WTC11 (cell line): Measurements from ENCODE around the gene TIMM10. TPM values are rescaled to one million over a fixed set of nuclear protein-coding genes. Genes with fewer than 3 reads are reported as not detected.

ENCODE experiments used
- ELF4 ChIP-seq: sonication (generic); formaldehyde crosslinking; IDR thresholded peaks from 2 replicates; pipeline ENCODE4 v1.8.1; 2022; ENCODE audit warnings: low read depth, mild to moderate bottlenecking, moderate library complexity, missing genetic modification reagents
- ESRRA ChIP-seq: sonication (generic); formaldehyde crosslinking; IDR thresholded peaks from 2 replicates; pipeline ENCODE4 v1.8.1; 2022; ENCODE audit warnings: mild to moderate bottlenecking, missing genetic modification reagents, borderline replicate concordance
- FOXK1 ChIP-seq: sonication (generic); formaldehyde crosslinking; IDR thresholded peaks from 2 replicates; pipeline ENCODE4 v1.8.0; 2022; ENCODE audit warnings: mild to moderate bottlenecking, moderate library complexity, missing genetic modification reagents
- FOXP1 ChIP-seq: sonication (generic); formaldehyde crosslinking; IDR thresholded peaks from 2 replicates; pipeline ENCODE4 v1.8.0; 2022; ENCODE audit warnings: missing genetic modification reagents, mild to moderate bottlenecking, moderate library complexity, borderline replicate concordance
- GTF2I ChIP-seq: fragments of 250-450 bp; sonication (Bioruptor Pico); conservative IDR thresholded peaks from 2 replicates; pipeline ENCODE4 v1.4.0; 2021; ENCODE audit warnings: mild to moderate bottlenecking
- JUN ChIP-seq: sonication (generic); formaldehyde crosslinking; IDR thresholded peaks from 2 replicates; pipeline ENCODE4 v1.8.0; 2023; ENCODE audit warnings: mild to moderate bottlenecking, missing genetic modification reagents
- KAT7 ChIP-seq: sonication (generic); formaldehyde crosslinking; IDR thresholded peaks from 2 replicates; pipeline ENCODE4 v1.8.1; 2023; ENCODE audit warnings: missing genetic modification reagents, mild to moderate bottlenecking, borderline replicate concordance
- NFATC4 ChIP-seq: fragments of 250-450 bp; sonication (Bioruptor Pico); IDR thresholded peaks from 2 replicates; pipeline ENCODE4 v1.9.0; 2021; ENCODE audit warnings: mild to moderate bottlenecking
- NFE2L1 ChIP-seq: sonication (generic); formaldehyde crosslinking; IDR thresholded peaks from 2 replicates; pipeline ENCODE4 v1.8.1; 2023; ENCODE audit warnings: missing genetic modification reagents
- NR1H2 ChIP-seq: sonication (generic); formaldehyde crosslinking; IDR thresholded peaks from 2 replicates; pipeline ENCODE4 v1.9.0; 2021; ENCODE audit warnings: mild to moderate bottlenecking, moderate library complexity, missing genetic modification reagents
- OVOL2 ChIP-seq: fragments of 250-450 bp; sonication (Bioruptor Pico); IDR thresholded peaks from 2 replicates; pipeline ENCODE4 v1.9.0; 2021; ENCODE audit warnings: mild to moderate bottlenecking, borderline replicate concordance
- SMAD3 ChIP-seq: sonication (generic); formaldehyde crosslinking; IDR thresholded peaks from 2 replicates; pipeline ENCODE4 v1.8.0; 2022; ENCODE audit warnings: missing genetic modification reagents, mild to moderate bottlenecking, borderline replicate concordance
- SP1 ChIP-seq: sonication (generic); formaldehyde crosslinking; conservative IDR thresholded peaks from 2 replicates; pipeline ENCODE4 v1.8.1; 2022; ENCODE audit warnings: missing genetic modification reagents
- TP53 ChIP-seq: sonication (generic); formaldehyde crosslinking; IDR thresholded peaks from 2 replicates; pipeline ENCODE4 v1.8.1; 2023; ENCODE audit warnings: mild to moderate bottlenecking, missing genetic modification reagents
- ZNF138 ChIP-seq: sonication (generic); formaldehyde crosslinking; conservative IDR thresholded peaks from 2 replicates; pipeline ENCODE4 v1.8.1; 2022; ENCODE audit warnings: mild to moderate bottlenecking, moderate library complexity, missing genetic modification reagents
- ZNF416 ChIP-seq: fragments of 250-450 bp; sonication (Bioruptor Pico); IDR thresholded peaks from 2 replicates; pipeline ENCODE4 v1.9.0; 2021; ENCODE audit warnings: mild to moderate bottlenecking, inconsistent platforms
- ZNF671 ChIP-seq: fragments of 250-450 bp; sonication (Bioruptor Pico); IDR thresholded peaks from 2 replicates; pipeline ENCODE4 v1.8.0; 2021; ENCODE audit warnings: mild to moderate bottlenecking
- total RNA-seq: library from RNA; stranded (reverse); gene quantifications from 3 replicates; pipeline ENCODE4 v1.2.3, GENCODE V29; 2021
- TF ChIP-seq, protein P1 (sequence below): sonication (generic); formaldehyde crosslinking; IDR thresholded peaks from 2 replicates; pipeline ENCODE4 v1.8.0; 2022; ENCODE audit warnings: missing genetic modification reagents
- TF ChIP-seq, protein P2 (sequence below): fragments of 250-450 bp; sonication (Bioruptor Pico); IDR thresholded peaks from 2 replicates; pipeline ENCODE4 v2.1.2; 2022; ENCODE audit warnings: mild to moderate bottlenecking, moderate library complexity
- TF ChIP-seq, protein P3 (sequence below): sonication (generic); formaldehyde crosslinking; IDR thresholded peaks from 2 replicates; pipeline ENCODE4 v1.8.0; 2022; ENCODE audit warnings: mild to moderate bottlenecking, missing genetic modification reagents
- TF ChIP-seq, protein P4 (sequence below): sonication (generic); formaldehyde crosslinking; IDR thresholded peaks from 2 replicates; pipeline ENCODE4 v1.8.0; 2022; ENCODE audit warnings: mild to moderate bottlenecking, missing genetic modification reagents
- TF ChIP-seq, protein P5 (sequence below): sonication (generic); formaldehyde crosslinking; IDR thresholded peaks from 2 replicates; pipeline ENCODE4 v1.8.1; 2023; ENCODE audit warnings: mild to moderate bottlenecking, missing genetic modification reagents, moderate library complexity
- TF ChIP-seq, protein P6 (sequence below): sonication (generic); formaldehyde crosslinking; conservative IDR thresholded peaks from 2 replicates; pipeline ENCODE4 v1.8.1; 2022; ENCODE audit warnings: mild to moderate bottlenecking, missing genetic modification reagents
- TF ChIP-seq, protein P7 (sequence below): fragments of 250-450 bp; sonication (Bioruptor Pico); IDR thresholded peaks from 2 replicates; pipeline ENCODE4 v1.9.0; 2021; ENCODE audit warnings: moderate library complexity, mild to moderate bottlenecking, inconsistent platforms, borderline replicate concordance
- TF ChIP-seq, protein P8 (sequence below): sonication (generic); formaldehyde crosslinking; IDR thresholded peaks from 2 replicates; pipeline ENCODE4 v1.8.0; 2022; ENCODE audit warnings: mild to moderate bottlenecking, missing genetic modification reagents
- TF ChIP-seq, protein P9 (sequence below): sonication (generic); formaldehyde crosslinking; IDR thresholded peaks from 2 replicates; pipeline ENCODE4 v1.8.1; 2022; ENCODE audit warnings: mild to moderate bottlenecking, missing genetic modification reagents, moderate library complexity, borderline replicate concordance

Gene TIMM10
- total RNA-seq, 1 experiment from 2014 or later = 92.8 TPM

DNA sequence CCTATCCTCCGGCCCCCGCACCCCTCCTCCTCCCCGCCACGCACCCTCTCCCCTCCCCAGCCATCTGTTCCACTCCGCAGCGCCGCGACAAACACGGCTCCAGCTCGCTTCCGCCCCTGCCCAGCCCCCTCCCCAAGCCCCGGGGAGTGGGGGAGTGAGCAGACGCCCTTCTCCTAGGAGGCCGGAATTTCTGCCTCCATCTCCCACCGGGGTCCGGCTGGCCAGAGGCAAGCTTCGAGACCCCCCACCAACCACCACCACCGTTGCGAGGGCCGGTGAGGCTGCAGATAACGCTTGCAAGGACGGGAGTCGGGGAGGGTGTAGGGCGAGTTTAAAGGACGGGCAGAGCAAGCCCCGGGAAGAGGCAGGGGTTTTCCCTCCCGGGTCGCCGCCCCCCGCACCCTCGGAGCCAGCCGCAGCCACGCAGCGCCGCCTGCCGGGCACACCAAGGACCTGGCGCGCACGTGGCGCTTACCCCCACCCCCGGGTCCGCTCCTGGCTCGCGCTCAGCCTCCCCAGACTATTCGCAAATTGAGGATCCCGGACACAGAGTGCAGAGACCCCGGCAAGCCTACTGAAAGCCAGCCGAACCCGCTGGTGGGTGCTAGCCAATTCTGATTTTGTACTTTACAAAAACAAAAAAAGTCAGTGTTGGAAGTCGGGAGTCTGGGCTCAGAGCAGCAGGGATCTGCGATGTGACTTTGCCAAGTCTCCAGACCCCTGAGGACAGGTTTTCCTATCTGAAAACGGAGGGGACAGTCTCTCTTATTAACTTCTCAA, 47.6 kb downstream of the TIMM10 start (continued):
- TF ChIP-seq, protein P1, sequence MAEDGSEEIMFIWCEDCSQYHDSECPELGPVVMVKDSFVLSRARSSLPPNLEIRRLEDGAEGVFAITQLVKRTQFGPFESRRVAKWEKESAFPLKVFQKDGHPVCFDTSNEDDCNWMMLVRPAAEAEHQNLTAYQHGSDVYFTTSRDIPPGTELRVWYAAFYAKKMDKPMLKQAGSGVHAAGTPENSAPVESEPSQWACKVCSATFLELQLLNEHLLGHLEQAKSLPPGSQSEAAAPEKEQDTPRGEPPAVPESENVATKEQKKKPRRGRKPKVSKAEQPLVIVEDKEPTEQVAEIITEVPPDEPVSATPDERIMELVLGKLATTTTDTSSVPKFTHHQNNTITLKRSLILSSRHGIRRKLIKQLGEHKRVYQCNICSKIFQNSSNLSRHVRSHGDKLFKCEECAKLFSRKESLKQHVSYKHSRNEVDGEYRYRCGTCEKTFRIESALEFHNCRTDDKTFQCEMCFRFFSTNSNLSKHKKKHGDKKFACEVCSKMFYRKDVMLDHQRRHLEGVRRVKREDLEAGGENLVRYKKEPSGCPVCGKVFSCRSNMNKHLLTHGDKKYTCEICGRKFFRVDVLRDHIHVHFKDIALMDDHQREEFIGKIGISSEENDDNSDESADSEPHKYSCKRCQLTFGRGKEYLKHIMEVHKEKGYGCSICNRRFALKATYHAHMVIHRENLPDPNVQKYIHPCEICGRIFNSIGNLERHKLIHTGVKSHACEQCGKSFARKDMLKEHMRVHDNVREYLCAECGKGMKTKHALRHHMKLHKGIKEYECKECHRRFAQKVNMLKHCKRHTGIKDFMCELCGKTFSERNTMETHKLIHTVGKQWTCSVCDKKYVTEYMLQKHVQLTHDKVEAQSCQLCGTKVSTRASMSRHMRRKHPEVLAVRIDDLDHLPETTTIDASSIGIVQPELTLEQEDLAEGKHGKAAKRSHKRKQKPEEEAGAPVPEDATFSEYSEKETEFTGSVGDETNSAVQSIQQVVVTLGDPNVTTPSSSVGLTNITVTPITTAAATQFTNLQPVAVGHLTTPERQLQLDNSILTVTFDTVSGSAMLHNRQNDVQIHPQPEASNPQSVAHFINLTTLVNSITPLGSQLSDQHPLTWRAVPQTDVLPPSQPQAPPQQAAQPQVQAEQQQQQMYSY (CRISPR knock-in tag) = no peak
- TF ChIP-seq ZNF416 (CRISPR knock-in tag) = no peak
- no peak for TF ChIP-seq ELF4 (CRISPR knock-in tag)
- TF ChIP-seq, protein P2, sequence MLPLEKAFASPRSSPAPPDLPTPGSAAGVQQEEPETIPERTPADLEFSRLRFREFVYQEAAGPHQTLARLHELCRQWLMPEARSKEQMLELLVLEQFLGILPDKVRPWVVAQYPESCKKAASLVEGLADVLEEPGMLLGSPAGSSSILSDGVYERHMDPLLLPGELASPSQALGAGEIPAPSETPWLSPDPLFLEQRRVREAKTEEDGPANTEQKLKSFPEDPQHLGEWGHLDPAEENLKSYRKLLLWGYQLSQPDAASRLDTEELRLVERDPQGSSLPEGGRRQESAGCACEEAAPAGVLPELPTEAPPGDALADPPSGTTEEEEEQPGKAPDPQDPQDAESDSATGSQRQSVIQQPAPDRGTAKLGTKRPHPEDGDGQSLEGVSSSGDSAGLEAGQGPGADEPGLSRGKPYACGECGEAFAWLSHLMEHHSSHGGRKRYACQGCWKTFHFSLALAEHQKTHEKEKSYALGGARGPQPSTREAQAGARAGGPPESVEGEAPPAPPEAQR (CRISPR knock-in tag) = no peak
- TF ChIP-seq, protein P3, sequence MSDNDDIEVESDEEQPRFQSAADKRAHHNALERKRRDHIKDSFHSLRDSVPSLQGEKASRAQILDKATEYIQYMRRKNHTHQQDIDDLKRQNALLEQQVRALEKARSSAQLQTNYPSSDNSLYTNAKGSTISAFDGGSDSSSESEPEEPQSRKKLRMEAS (CRISPR knock-in tag) = peak; percentile 97
- TF ChIP-seq OVOL2 (CRISPR knock-in tag) = no peak
- TF ChIP-seq ESRRA (CRISPR knock-in tag) = no peak
- no peak for TF ChIP-seq NR1H2
- TF ChIP-seq, protein P4, sequence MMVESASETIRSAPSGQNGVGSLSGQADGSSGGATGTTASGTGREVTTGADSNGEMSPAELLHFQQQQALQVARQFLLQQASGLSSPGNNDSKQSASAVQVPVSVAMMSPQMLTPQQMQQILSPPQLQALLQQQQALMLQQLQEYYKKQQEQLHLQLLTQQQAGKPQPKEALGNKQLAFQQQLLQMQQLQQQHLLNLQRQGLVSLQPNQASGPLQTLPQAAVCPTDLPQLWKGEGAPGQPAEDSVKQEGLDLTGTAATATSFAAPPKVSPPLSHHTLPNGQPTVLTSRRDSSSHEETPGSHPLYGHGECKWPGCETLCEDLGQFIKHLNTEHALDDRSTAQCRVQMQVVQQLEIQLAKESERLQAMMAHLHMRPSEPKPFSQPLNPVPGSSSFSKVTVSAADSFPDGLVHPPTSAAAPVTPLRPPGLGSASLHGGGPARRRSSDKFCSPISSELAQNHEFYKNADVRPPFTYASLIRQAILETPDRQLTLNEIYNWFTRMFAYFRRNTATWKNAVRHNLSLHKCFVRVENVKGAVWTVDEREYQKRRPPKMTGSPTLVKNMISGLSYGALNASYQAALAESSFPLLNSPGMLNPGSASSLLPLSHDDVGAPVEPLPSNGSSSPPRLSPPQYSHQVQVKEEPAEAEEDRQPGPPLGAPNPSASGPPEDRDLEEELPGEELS (CRISPR knock-in tag) = peak; percentile 61; the same call in 1 of the 2 replicates
- TF ChIP-seq ZNF671 (CRISPR knock-in tag) = no peak
- TF ChIP-seq FOXP1 = peak; percentile 61; the same call in 1 of the 2 replicates
- TF ChIP-seq SMAD3 (CRISPR knock-in tag) = no peak
- TF ChIP-seq TP53 (CRISPR knock-in tag) = no peak
- TF ChIP-seq NFE2L1 (CRISPR knock-in tag) = no peak; the same call in 1 of the 2 replicates
- 0 out of 2 replicates have a peak, but pooled peaks have one; percentile 23 for TF ChIP-seq ZNF138 (CRISPR knock-in tag)
- 0 out of 2 replicates have a peak, but pooled peaks have one; percentile 53 for TF ChIP-seq FOXK1 (CRISPR knock-in tag)
- TF ChIP-seq SP1 (CRISPR knock-in tag) = no peak
- TF ChIP-seq JUN = no peak
- TF ChIP-seq, protein P5, sequence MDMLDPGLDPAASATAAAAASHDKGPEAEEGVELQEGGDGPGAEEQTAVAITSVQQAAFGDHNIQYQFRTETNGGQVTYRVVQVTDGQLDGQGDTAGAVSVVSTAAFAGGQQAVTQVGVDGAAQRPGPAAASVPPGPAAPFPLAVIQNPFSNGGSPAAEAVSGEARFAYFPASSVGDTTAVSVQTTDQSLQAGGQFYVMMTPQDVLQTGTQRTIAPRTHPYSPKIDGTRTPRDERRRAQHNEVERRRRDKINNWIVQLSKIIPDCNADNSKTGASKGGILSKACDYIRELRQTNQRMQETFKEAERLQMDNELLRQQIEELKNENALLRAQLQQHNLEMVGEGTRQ (CRISPR knock-in tag) = peak; percentile 77
- no peak for TF ChIP-seq KAT7
- TF ChIP-seq, protein P6, sequence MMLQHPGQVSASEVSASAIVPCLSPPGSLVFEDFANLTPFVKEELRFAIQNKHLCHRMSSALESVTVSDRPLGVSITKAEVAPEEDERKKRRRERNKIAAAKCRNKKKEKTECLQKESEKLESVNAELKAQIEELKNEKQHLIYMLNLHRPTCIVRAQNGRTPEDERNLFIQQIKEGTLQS (CRISPR knock-in tag) = no peak
- TF ChIP-seq GTF2I (CRISPR knock-in tag) = no peak
- TF ChIP-seq, protein P7, sequence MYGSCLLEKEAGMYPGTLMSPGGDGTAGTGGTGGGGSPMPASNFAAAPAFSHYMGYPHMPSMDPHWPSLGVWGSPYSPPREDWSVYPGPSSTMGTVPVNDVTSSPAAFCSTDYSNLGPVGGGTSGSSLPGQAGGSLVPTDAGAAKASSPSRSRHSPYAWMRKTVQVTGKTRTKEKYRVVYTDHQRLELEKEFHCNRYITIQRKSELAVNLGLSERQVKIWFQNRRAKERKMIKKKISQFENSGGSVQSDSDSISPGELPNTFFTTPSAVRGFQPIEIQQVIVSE = no peak
- TF ChIP-seq, protein P8, sequence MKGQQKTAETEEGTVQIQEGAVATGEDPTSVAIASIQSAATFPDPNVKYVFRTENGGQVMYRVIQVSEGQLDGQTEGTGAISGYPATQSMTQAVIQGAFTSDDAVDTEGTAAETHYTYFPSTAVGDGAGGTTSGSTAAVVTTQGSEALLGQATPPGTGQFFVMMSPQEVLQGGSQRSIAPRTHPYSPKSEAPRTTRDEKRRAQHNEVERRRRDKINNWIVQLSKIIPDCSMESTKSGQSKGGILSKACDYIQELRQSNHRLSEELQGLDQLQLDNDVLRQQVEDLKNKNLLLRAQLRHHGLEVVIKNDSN (CRISPR knock-in tag) = peak; percentile 74; the same call in 1 of the 2 replicates
- TF ChIP-seq NFATC4 (CRISPR knock-in tag) = no peak
- TF ChIP-seq, protein P9, sequence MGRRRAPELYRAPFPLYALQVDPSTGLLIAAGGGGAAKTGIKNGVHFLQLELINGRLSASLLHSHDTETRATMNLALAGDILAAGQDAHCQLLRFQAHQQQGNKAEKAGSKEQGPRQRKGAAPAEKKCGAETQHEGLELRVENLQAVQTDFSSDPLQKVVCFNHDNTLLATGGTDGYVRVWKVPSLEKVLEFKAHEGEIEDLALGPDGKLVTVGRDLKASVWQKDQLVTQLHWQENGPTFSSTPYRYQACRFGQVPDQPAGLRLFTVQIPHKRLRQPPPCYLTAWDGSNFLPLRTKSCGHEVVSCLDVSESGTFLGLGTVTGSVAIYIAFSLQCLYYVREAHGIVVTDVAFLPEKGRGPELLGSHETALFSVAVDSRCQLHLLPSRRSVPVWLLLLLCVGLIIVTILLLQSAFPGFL = no peak
